IPS DF 4.7 (cell line): ENCODE measurements around the gene CCDC195.

Experiments used
- DNase-seq: peaks from one replicate; pipeline ENCODE4 v3.0.0-alpha.2; 2013; ENCODE audit warnings: low spot score; ENCODE audit errors: extremely low read depth

The CCDC195 gene

DNA sequence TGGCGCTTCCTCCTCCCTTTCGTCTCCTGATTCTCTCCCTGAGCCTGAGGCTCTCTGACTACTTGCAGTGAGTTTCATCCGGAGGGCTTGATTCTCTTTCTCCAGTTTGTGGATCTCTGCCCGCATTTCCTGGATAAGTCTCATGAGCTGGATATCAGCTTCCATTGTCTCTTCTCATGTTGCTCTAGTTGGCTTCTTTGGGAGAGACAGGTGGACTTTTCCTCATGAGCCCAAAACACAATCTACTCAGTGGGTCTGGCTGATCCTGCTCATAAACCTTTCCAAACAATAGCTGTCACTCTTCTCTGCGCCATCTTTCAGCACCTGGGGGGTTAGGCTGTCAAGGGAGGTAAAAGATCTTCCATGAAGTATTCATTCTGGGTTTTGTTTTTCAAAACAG lies at the start of gene CCDC195:
Gene CCDC195 (minus strand): TSS at position 165 of the 400 bp plus-strand sequence. CDS start 0 bp downstream, at position 165.
- DNase-seq = no peak

GRCh38 chr2:224764565-224765236 lies 48.5 kb upstream of the CCDC195 start:
- DNase-seq = no peak

DNA sequence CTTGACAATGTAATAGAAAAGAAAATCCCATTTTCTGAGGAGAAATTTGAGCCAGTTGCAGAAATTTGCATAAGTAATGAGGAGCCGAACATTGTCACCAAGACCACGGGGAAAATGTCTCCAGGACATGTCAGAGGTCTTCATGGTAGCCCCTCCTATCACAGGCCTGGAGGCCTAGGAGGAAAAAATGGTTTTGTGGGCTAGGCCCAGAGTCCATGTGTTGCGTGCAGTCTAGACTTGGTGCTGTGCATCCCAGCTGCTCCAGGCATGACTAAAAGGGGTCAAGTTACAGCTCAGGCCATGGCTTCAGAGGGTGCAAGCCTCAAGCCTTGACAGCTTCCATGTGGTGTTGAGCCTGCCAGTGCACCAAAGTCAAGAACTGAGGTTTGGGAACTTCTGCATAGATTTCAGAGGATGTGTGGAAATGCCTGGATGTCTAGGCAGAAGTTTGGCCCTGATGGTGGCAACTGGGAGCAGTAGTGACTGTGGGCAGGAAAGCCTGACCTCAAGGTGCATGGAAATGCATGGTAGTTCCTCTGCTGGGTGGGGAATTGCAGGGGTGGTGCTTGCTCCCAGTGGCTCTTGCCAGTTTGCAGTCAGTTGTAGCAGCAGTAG lies 41.9 kb upstream of the CCDC195 start:
- DNase-seq = no peak

DNA sequence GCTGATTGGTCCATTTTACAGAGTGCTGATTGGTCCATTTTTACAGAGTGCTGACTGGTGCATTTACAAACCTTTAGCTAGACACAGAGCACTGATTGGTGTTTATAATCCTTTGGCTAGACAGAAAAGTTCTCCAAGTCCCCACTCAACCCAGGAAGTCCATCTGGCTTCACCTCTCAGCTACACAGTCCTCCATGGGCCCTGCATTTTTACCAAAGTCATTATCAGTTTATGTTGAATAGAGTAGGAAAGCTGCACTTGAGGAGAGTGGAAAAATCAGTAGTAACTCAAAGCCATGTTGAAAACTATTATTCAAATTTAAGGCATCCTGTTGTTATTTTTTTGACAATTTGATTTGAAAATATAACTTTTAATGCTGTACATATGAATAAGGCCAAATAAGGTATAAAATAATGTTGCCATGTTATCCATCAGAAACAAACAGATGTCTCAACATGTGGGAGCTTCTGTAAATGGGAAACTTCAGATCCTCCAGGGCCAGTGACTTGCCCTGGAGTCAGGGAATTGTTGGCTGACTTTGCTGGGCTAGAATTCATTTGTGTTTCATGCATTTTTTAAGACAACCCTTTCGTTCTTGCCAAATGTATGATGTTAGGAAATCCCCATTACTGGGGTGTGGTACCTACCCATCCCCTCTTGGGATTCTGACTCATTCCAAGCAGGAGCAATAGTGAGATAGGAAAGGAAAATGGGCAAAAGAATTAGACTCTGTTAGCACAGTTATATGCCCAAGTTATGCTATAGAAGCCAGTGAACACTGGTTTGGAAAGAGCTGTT lies 37.8 kb upstream of the CCDC195 start:
- DNase-seq = no peak

DNA sequence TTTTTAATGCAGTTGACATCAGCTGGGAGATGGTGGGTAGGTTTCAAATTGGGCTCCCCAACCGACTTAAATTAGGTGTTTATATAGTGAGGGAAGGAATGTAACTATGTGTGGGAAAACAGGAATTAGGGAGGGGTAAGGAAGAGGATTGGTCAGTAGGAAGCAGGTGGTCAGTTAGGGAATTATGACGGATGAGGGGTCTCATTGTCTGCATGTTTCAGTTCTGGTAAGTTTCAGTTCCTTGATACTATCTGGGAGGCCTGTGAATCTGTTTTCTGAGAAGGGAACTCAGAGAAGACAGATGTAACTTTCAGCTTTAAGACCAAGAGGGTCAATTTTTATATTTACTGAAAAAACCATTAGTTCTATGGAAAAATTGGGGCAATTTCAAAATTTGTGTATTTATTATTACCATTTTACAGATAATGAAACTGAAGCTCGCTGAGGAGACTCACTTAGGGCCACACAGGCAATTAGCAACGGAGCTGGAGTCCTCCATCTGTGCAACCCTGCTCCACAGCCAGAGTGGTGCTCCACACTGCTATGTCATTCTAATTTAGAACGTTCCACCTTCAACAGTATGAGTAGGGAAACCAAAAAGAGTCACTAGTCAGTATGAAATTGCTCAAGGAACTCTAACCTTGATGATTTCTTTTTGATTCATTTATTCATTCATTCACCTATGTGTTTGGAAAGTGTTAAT lies 36.0 kb upstream of the CCDC195 start:
- no peak for DNase-seq

- DNase-seq = no peak
Measured at GRCh38 chr2:224749136-224749535, 33.0 kb upstream of the CCDC195 start.

DNA sequence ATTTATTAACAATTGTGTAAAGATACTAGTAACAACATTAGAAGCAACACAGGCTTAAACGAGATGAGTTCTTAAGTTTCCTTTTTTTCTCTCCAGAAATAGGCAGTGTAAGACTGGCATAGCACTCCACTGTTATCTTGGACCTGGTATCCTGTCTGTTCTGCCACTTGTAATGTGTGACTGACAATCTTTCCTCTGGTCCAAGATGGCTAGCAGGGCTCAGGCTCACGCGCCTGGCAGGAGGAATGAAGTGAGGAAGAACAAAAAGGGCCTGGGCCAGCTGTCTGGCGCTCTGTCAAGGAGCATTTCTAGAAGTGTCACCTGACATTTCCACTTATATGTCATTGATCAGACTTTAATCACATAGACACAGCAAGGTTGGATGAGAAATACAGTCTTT lies 31.6 kb upstream of the CCDC195 start:
- no peak for DNase-seq

DNA sequence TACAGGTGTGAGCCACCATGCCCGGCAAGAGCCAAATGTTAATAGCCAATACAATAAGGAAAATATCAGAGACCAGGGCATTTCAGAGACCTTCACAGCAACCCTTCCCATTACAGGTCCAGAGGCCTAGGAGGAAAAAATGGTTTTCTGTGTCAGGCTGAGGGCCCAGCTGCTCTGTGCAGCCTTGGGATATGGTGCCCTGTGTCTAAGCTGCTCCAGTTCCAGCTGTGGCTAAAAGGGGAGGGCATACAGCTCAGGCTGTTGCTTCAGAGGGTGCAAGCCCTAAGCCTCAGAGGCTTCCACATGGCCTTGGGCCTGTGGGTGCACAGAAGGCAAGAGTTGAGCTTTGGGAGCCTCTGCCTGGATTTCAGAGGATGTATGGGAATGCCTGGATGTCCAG lies 20.1 kb upstream of the CCDC195 start:
- DNase-seq = no peak

- no peak for DNase-seq
Measured at GRCh38 chr2:224734949-224735348, 18.8 kb upstream of the CCDC195 start.

DNA sequence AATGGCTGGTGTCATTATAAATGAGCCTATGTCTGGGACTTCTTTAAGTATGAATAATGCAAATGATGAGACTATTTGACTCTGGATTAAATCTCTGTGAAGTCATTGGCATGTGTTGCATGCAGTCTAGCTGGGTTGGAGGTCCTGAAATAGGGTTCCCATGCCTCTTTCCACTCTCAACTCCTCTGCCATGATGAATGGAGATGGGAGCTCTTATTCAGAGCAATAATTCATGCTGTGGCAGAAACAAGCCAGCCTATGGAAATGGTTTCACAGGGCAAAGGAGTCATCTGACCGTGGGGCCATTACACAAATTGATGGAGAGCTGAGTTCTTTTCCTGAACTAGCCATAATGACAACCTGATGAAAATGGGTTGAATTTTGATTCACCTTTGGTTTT lies 15.5 kb upstream of the CCDC195 start:
- DNase-seq = no peak

DNA sequence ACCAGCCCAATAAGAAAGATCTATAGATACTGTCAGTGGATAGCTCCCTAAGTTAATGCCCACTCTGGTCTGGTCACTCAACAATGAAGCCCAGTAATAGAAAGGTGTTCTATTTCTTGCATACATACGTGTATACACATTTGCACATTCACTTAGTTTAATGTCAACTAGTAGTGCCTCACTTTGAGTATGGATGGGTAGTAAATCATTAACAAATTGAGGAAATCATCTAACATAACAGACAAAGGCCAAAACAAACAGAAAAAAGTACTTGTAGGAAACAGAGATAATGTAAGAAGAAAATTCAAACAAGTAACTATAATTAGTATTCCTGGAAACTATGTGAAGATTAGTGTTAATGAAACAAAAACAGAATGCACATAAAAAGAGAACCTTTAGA lies 13.3 kb upstream of the CCDC195 start:
- no peak for DNase-seq

GRCh38 chr2:224724331-224724730 lies 8.2 kb upstream of the CCDC195 start:
- no peak for DNase-seq

DNA sequence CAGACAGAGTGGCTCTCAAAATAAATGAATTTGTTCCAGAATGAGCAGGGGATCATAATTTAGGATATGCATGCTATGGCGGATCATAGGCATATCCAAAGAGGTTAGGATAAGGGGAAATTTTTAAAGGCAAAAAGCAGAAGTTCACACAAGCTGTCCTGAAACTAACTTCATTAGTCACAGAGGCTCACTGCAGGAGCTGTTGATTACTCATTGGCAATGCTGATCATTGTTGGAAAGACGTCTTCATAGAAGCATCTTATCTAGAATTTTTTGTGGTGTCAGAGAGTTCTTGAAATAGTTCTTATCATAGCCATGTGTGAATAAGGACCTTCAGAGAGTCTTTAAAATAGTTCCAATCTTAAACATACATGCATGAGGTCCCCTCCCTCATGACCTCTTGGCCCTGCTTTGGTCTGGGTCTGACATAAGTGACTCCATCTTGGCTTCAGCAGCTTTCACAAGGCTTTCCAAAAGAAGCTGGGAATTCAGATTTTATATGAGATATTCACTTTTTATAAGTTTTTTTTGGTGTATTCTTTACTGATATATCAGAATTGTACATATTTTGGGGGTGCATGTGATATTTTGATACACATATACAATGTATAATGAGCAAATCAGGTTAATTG lies 7.5 kb upstream of the CCDC195 start:
- DNase-seq = no peak

DNA sequence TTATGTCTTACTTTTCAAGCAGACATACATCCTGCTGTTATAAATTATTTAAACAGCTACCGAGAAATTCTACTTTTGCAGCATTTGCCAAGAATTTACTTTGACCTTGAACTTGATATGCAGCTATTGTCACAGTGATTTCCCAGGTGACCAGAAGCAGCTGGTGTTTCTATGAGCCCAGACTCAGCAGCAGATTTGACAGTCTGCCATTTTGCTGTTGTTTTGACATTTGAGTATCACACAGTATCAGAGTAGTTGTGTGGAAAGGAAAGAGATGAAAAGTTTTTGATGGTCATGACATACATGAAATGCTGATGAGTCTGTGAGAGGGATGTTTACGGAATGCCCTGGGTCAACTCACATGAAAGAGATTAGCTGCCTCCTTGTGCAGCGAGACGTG lies 6.6 kb upstream of the CCDC195 start:
- no peak for DNase-seq

GRCh38 chr2:224722250-224722649 lies 6.1 kb upstream of the CCDC195 start:
- DNase-seq = no peak

DNA sequence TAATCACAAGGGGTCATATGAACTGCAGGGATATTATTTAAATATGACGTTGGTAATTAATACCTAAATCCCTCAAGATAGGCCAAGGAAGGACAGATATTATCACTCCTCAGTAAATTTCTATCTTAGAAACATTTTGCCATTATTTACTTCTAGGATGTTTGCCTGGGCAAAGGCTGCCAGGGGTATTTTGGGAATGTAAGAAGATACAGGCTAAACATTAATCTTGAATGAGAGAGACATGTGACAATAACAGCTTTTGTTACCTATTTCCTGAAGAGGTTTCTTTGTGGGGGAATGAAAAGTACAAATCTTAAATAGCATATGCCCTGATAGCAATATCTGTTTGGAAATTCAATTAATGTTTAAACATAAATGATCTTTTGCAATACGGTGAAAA lies 756 bp upstream of the CCDC195 start:
- no peak for DNase-seq

- DNase-seq = no peak
Measured at GRCh38 chr2:224711859-224712665, 4.1 kb downstream of the CCDC195 start.

GRCh38 chr2:224711381-224711780 lies 4.8 kb downstream of the CCDC195 start:
- DNase-seq = no peak

DNA sequence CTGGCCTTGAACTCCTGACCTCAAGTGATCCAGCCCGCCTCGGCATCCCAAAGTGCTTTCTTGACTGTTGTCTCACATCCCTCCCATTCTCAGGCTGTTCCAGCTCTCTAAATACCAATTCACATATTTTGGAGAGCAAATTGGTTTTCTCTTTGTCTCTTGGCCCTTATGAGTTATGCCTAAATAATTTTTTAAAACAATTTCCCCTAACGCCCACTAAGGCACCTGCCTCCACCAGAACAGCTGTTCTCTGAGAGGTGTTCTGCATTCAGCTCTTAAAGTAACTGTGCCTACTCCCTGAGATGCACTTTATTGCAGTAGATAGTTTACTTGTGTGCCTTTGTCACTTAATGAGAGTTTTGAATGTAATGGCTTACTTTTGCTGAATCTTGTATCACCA lies 6.9 kb downstream of the CCDC195 start:
- DNase-seq = no peak

DNA sequence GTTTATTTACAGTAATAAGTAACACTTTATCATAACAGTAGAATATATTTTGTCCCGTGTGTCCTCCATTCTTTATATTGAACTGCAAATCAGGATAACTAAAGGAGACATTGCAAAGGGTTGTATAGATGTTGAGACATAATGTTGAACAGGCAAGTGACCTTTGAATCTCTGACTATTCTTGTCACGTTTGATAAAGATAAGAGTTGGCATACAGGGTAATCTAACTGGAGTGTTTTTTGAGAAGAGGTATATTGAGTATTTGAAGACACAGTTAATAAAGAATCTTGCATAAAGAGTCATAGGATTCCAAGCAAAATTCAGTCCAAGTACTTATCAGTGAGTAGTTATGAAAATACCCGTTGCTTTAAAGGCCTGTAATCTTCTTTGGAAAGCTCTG lies 21.7 kb downstream of the CCDC195 start:
- DNase-seq = no peak

DNA sequence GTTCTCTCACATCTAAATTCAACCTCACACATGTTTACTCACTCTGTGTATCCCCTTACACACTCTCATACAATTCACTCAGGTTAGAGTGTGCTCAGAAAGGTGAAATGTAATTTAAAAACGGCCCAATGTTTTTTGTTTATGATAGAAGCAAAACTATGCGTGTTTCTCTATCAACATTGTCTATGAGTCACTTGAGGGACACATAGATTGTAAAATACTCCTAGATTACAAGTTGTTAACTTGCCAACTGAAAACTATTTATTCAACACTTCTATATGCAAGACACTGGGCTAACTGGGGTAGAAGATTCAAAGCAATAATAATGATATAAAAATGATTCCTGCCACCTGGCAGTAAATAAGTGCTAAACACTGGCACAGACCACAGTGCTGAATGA lies 24.6 kb downstream of the CCDC195 start:
- no peak for DNase-seq
